Activated CD8-positive, alpha-beta memory T cell treated with anti-CD3 and anti-CD28 coated beads, Interleukin-2, amount 50 U/mL, for 4 hours (primary cell): Measurements from ENCODE around the gene OR2D2.
A peak's percentile ranks its signal among the peaks of the same experiment; 100 is the strongest.
"Not testable (repeated sequence)": the region's sequence is repeated elsewhere in the genome, so short reads cannot be mapped to it uniquely, and the experiment has no call there.

Experiments
- DNase-seq: peaks from one replicate; pipeline ENCODE4 v3.0.0-alpha.2; 2020

OR2D2 gene, protein sequence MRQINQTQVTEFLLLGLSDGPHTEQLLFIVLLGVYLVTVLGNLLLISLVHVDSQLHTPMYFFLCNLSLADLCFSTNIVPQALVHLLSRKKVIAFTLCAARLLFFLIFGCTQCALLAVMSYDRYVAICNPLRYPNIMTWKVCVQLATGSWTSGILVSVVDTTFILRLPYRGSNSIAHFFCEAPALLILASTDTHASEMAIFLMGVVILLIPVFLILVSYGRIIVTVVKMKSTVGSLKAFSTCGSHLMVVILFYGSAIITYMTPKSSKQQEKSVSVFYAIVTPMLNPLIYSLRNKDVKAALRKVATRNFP

DNA sequence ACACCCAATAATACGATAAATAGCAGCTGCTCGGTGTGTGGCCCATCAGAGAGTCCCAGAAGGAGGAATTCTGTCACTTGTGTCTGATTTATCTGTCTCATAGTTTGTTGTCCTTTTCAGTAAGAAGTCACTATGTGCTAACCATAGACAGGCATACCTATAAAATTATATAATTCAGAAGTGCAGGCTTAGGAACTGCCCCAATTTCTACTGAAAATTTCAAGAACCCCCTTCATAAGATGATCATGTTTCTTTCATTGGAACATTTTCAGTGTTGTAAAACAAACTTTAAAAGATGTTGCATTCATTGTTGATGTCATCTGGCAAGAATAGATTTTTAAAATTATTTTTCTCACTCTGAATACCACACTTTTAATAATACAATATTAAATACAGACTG lies at the start of gene OR2D2:
TSS of gene OR2D2 (minus strand) at position 101 of the 400 bp plus-strand sequence. CDS start at position 101, 0 bp downstream.
- DNase-seq: no peak

DNA sequence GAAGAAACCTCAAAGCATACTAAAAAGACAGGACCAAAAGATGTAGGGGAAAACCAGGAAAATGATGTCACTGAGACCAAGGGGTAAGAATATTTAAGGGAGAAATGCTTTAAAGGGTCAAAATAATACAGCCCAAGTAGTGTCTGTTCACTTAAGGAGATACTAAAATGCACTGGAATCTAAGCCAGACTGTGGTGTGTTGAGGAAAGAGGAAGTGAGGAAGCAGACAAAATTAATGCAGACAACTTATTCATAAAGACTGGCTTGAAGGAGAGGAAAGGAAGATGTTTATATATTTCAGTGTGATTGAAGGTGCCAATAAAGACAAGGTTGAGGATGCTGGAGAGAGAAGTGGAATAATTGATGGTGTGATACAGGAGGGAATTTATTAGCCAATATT lies 49.7 kb upstream of the OR2D2 start:
- no peak for DNase-seq

GRCh38 chr11:6932145-6932544 lies 39.8 kb upstream of the OR2D2 start:
- no peak for DNase-seq

GRCh38 chr11:6931146-6931713 lies 38.9 kb upstream of the OR2D2 start:
- no peak for DNase-seq

GRCh38 chr11:6928916-6929315 lies 36.6 kb upstream of the OR2D2 start:
- DNase-seq: no peak

- DNase-seq: no peak
Measured at GRCh38 chr11:6927030-6927617, 34.8 kb upstream of the OR2D2 start.

- DNase-seq: peak; percentile 31
Measured at GRCh38 chr11:6926208-6927029, 34.1 kb upstream of the OR2D2 start, which contains the start of gene ZNF215. TSS of gene ZNF215 (plus strand) at chr11:6926426. CDS start at chr11:6932273, 5,847 bp downstream.

DNA sequence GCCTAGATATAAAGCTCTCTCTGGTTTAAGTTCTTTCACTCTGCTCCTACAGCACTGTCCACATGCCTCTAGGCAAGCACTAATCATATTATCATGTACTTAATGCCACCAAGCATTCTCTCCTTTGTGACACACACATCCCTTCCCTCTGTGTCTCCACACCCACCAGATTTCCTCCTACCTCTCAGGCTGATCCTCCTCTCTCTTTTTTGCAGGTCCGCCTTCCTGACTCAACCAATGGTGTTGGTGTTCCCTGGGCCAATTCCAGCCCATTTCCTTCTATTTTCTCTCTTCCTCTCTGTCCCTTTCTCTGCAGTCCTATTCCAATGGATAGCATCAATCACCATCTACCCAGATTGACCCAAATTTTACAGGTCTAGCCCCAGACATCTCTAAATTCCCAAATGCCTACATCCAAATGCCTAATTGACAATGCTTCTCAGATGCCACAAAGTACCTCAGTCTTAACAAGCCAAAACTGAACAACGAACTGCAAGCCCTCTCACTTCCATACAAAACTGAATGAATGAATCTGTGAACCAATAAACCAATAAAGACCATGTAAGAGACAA lies 33.4 kb upstream of the OR2D2 start:
- DNase-seq: no peak

DNA sequence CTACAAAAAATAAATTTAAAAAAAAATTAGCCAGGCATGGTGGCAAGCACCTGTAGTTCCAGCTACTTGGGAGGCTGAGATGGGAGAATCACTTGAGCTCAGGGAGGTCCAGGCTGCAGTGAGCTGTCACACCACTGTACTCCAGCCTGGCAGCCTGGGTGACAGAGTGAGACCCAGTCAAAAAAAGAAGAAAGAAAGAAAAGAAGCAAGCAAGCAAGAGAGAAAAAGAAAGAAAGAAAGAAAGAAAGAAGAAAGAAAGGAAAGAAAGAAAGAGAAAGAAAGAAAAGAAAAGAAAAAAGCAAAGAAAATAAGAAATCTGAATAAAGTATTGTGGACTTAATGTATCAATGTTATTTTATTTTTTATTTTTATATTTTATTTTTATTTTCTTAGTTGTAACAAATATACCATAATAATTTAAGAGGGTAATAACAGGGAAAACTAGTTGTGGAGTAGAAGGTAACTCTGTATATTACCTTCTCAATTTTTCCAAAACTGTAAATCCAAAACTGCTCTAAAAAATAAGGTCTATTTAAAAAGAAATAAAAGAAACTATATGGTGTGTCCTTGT lies 32.8 kb upstream of the OR2D2 start:
- DNase-seq: no peak

- DNase-seq: no peak
Measured at GRCh38 chr11:6920702-6921101, 28.4 kb upstream of the OR2D2 start, which contains the start of gene OR2D3. TSS of gene OR2D3 (plus strand) at chr11:6921002. CDS start at chr11:6921002, 0 bp downstream.

DNA sequence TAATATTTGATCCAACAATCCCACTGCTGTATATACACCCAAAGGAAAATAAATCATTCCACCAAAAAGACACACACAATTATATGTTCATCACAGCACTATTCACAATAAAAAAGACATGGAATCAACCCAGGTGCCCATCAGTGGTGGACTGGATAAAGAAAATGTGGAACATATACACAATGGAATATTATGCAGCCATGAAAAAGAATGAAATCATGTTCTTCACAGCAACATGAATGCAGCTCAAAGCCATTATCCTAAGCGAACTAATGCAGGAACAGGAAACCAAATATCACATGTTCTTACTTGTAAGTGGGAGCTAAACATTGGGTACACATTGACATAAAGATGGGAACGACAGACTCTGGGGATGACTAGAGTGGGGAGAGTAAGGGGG lies 27.4 kb upstream of the OR2D2 start:
- no peak for DNase-seq

- DNase-seq: no peak
Measured at GRCh38 chr11:6911948-6912347, 19.6 kb upstream of the OR2D2 start.

DNA sequence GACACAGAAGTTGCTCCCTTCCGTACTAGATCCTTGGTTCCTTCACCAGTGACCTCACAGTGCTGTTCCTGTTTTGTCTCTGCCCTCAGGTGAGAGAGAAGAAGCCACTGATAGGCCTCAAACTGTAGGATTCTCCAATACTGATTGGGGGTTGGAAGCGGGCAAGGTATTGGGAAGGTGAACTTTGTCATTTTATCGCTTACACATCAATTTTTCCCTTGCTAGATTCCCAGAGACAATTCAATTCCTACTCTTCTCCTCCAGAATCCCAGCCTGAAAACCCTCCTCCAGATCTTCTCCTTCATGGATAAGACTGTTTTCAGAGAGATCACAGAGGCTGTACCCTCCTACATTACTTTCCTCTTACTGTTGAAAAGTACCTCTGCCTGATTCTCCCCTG lies 19.1 kb upstream of the OR2D2 start:
- no peak for DNase-seq

- not testable (repeated sequence) for DNase-seq
Measured at GRCh38 chr11:6904804-6905203, 12.5 kb upstream of the OR2D2 start.

GRCh38 chr11:6900327-6900999 lies 8.2 kb upstream of the OR2D2 start:
- DNase-seq: no peak

DNA sequence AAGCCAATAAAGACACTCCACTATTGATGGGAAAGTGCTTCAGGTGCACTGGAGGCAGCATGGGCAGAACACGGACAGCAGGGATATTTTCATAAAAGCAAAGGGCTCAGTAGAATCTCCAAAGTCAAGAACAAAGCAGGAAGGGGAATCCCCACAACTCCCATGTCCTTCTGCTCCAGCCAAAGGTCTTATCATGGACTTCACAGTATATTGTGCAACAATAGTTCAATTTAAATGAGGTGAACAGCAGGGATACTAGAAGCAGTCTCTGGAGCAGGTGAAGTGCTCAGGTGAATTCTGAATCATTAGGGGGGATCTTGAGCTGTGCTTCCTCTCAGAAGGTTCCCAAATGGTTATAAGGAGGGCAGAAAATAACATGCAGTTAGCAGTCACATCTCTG lies 6.6 kb upstream of the OR2D2 start:
- no peak for DNase-seq

DNA sequence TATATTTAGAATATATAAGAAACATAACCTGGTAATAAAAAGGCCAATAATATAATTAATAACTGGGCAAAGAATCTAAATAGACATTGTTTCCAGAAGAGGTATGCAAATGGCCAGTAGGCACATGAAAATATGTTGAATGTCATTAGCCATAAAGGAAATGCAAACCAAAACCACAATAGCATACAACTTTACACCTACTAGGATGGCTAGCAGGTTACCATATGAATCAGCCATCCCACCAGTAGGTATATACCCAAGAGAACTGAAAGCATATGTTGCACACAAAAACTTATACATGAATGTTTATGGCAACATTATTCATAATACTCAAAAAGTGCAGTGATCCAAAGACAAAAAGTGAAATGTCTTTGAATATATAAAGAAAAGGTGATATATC lies 2.7 kb upstream of the OR2D2 start:
- no peak for DNase-seq

DNA sequence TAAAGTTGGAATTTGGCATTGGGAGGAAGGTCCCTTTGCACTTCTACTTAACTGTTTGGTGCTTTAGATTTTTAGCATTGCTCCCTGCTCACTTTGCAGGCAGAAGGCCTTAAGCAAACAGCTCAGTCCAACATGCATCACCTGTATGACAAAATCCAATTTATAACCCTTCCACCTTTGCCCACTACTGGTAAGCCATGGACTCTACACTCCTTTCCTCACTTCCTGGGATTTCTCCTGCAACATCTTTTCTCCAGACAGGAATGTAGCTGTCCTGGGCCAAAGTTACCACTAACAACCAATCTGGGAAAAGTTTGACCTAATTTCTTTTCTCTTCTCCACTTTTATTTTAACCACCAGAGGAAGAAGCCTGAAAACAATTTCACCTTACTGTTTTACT lies 1.8 kb upstream of the OR2D2 start:
- DNase-seq: no peak

- DNase-seq: no peak
Measured at GRCh38 chr11:6889835-6890234, 2.5 kb downstream of the OR2D2 start.

DNA sequence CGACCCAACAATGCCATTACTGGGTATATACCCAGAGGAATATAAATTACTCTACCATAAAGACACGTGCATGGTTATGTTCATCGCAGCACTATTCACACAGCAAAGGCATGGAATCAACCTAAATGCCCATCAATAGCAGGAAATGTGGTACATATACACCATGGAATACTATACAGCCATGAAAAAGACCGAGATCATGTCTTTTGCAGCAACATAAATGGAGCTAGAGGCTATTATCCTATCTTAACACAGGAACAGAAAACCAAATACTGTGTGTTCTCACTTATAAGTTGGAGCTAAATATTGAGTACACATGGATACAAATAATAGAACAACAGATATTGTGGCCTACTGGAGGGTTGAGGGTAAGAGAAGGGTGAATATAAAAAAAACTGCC lies 3.5 kb downstream of the OR2D2 start:
- no peak for DNase-seq

GRCh38 chr11:6887711-6888110 lies 4.6 kb downstream of the OR2D2 start:
- not testable (repeated sequence) for DNase-seq

DNA sequence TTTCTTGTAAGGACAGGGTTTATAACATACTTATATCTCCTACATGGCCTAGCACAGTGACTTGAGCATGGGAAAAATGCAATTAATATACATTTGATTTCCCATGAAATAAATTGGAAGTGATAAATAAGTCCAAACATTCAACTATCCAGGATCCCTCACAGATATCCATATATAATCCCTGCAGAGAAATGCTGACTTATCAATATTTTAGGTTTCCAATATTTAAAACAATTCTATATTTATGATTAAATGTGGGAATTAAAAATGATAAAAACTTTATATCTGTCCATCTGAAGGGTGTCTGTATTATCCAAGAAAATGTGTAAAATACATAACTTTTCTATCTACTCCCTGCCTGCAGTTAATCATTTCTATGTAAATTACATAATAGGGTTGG lies 9.5 kb downstream of the OR2D2 start:
- no peak for DNase-seq
